Activated naive CD4-positive, alpha-beta T cell treated with anti-CD3 and anti-CD28 coated beads, Interleukin-2, amount 50 U/mL, for 16 hours (primary cell): ENCODE results near the gene CRACR2B.

Source experiments
- DNase-seq: peaks from one replicate; pipeline ENCODE4 v3.0.0-alpha.2; 2020

CRACR2B gene

DNA sequence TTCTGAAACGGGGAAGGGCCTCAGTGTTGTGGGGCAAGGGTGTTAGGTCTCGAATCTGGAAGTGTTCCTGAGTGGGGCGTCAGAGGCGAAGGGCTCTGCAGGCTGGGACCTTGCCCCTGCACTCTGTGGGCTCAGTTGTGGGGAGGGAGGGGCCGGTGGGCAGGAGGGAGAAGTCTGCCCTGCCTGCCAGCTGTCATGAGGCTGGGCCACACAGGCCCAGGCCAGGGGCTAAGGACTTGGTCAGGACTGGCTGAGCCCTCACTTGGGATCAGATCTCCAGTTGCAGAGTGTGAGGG, at the start of gene CRACR2B:
CRACR2B (plus strand) TSS at position 23 of the 296 bp plus-strand sequence. CDS start 689 bp downstream, outside the sequence.
- DNase-seq = no peak

DNA sequence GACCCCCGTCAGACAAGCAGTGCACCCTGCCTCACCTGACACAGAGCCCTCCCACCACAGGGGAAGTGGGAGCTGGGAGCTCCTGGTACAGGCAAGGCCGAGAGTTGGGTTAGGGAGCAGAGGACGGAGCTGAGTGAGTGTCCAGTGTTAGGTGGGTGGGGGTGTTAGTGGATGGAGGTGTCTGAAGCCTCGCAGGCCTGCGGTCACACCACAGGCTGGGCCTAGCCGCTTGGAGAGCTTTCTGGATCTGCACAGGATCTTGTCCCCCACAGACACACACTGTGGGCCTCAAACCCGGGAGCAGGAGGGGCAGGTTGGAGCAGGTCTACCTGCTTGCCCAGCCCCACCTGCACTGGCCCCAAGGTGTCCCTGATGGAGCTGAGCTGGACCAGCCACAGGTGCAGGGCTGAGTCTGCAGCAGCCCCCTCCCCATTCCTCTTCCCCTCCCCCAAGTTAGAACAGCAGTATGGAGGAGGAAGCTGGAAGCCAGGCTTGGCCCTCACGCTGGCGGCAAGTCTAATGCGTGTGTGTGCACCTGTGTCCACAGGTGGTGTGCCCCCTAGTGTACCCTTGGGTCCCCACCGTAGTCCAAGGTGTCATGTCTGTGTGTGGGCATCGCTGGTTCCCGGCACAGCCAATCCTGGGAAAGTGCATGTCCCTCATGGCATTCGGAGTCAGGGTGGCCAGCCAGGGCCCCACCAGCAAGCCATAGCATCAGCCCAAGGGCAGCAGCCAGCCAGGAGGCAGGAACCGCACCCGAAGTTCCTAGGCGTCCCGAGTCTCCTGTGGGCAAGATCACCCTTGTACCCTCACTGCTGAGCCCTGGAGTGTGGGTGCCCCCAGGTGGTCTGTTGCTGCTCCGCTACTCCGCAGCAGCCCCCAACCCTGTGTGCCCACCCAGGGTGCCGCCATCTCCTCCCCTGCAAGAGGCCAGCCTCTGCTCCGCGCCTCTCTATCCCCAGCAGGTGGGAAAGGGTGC, 48.5 kb upstream of the CRACR2B start:
- DNase-seq = no peak

DNA sequence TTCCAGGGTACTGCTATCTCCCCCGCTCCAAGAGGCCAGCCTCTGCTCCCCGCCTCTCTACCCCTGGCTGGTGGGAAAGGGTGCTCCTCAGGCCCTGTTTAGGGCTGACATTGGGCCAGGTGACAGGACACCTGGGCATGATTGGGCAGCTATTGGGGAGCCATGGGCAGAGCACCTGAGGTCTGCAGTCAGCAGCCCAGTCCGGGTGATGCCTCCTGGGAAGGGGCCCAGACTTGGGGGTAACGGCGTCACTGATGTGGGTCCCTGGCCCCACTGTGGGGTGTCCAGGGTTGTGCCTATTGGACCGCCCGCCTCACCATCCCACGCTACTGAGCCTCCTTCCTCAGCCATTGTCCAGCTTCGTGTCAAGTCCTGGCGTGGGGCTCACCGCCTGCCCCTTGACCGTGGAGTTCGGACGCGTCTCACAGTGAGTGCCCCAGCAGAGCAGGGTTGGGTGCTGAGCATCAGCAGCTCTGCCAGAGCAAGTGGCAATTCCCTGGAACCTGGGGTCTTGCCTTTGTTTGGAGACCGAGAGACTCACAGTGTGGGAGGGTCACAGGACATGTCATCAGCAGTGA, 47.7 kb upstream of the CRACR2B start:
- DNase-seq = no peak

DNA sequence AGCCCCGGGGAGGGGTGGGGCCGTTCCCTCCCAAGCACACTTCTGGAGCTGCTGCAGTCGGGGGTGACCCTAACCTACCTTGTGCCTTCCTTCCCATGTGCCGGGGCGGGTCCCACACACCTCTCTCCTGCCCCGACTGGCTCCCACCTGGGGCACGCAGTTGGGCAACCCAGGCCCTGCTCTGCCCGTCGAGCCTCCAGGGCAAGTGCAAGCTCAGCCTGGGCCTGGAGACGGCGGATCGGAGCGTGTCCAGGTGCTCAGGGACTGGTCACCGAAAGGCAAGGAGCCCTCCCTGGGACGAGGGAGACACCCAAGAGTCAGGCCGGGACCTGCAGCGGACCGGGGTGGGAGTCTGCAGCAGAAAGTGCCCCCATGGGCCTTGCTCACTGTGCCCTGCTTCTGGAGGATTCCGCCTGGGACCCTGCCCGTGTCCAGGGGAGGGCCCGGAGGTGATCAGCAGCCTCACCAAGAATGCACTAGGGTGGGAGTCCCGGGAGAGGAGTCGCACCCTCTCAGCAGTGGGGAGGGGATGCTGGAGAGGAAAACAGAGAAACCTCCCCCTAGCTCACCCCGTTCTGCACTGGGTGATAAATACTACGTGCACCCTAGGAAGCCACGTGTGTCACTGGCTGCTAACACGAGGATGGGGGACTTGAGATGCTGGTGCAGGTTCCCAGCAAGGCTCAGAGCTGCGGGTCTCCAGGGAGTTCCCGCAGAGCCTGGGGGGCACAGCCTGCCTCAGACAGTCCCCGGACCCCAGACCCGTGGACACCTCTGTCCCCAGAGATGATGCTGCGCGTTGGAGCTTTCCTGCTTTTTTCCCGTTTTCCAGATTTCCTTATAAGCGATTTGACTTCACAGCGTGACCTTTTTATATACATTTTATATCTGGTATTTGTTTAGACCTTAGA, 45.2 kb upstream of the CRACR2B start:
- no peak for DNase-seq

DNA sequence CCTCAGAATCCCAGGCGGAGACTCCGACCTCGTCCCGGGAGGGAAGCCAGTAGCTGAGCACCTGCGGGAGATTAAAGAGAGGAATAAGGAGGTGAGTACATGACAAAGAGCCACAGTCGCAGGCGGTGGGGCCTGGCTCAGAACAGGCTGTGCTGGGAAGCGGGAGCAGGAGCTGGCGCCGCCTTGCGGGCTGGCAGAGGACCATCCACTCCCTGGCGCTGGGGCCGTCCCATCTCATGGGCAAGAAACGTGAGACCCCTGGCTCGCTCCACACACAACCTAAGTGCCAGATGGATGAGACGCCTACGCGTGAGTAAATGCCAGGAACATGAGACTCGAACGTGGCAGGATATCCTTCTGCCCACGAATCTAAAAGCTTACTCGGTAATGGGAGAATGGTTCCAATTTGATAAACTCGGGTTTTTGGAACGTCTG, 44.1 kb upstream of the CRACR2B start:
- DNase-seq = peak; percentile 51

DNA sequence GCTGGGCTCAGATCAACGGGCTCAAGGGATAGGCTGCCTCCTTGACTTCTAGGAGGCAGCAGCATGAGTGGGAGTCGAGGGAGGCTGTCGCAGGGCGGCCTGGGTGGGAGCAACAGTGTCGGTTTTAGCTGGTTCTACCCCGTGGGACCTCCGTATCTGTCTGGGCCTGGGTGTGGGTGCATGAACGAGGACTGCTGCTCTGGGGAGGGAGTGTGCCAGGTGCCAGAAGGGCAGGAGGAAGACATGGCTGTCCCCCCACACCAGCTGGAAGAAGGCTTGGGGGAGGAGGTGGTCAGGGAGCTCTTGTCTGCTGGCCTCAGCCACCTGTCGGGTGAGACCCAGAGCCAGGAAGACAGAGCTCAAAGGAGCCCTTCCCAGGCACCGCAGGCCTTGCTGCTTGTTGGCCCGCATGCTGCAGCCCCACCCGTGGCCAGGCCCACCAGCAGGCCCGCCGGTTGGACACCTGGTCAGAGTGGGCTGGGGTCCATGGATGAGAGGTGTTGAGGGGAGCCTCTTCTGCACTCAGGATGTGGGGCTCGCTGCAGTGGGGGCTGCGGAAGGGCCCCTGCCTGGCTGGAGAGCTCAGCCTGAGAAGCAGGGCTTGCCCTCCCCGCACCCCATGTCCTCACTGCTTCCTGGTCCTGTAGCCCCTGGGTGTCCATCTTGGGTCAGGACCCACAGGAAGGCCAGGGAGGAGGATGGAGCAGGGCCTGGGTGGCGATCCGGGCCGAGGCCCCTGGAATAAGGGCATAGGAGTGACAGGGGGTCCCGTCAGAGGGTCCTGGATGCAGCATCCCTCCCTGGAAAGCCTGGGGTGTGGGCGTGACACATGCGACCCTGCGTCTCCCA, 41.3 kb upstream of the CRACR2B start:
- no peak for DNase-seq

DNA sequence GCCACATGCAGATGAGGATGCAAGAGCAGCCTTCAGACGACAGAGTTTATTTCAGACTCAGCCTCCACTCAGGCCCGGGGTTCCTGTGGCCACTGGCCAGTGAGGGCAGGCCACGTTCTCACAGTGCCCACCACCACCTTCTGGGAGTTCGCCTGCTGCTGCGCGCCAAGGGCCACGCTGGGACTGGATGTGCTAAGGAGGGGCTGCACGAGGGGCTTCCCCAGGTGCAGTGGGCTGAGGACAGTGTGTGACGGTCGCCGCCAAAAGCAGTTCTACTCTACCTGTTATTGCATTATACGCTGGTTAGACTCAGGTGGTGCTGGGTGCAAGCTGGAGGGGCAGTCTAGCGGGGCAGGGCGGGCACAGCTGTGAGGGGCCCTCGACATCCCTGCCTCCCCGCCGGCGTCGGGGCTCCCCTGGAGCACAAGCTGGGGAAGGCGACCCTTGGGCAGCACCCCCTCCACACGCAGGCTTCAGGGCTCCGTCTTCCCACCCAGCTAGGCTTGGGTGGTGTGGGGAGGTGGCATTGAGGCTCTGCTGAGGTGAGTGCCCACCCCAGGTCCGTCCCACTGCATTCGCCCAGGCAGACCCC, 40.5 kb upstream of the CRACR2B start:
- no peak for DNase-seq

DNA sequence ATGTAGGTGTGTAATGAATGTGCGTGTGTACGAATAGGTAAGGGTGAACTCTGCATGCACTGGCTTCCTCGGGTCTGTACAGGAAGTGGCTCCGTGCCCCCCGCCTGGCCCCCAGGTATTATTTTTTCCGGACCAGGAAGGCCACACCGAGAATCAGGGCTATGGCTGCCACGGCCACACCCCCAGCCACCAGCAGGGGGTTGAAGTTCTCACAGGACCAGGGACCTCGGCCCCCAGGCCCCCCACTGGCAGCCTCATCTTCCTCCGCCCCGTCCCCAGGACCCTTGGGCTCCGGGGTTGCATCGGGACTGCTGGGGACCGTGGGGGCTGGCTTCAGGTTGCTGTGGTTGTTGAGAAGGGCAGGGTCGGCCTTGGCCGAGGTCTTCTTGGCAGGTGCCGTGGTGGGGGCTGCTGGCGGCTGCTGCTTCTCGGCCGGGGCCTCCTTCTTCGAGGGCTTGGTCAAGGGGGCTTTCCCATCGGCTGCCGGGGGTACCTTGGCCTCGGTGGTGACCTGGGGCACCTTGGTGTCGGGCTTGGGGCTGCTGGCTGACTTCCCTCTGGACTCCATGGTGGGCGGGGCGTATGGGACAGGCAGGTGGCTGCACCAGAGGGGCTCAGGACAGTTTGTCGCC, 39.6 kb upstream of the CRACR2B start:
- DNase-seq = no peak

DNA sequence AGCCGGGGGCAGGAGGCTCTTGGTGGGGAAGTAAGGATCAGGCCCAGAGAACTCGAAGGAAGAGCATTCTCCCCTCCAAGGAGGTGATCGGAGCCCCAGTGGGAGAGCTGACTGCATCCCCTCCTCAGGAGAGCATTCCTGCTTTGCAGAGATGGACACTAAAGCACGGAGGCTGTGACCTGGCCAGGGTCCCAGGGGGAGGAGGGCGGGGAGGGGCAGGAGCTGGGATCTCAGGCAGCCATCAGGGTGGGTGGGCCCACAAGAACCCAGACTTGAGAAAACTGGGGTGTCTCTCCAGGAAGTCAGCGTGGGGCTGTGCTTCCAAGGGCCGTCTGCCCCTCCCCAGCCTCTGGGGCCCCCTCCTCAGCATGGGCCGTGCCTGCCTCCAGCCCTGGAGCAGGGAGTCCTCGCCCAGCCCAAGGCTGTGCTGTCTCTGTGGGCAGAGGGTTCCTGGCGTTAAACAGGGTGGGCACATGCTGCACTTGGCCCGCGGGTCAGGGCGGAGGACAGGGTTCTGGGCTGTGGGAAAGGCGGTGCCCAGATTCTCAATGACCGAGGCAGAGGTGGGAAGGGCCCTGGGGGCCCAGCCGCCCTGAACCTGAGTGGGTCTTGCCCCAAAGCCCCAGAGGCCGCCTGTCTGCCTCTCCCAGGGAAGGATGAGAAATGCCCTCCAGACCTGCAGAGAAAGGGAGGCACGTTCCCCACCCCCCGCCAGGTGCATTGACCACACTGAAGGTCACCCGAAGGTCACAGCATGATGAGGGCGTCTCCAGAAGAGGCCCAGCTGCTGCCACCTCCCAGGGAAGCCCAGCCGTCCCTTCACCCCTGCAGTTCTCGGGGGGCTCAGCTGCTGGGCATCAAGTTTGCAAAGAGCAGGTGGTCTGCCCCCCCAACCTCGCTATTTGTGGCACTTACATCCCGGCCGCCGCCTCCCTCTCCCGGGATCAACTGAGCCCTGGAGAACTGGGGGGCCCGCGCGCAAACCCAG, 38.5 kb upstream of the CRACR2B start:
- no peak for DNase-seq

DNA sequence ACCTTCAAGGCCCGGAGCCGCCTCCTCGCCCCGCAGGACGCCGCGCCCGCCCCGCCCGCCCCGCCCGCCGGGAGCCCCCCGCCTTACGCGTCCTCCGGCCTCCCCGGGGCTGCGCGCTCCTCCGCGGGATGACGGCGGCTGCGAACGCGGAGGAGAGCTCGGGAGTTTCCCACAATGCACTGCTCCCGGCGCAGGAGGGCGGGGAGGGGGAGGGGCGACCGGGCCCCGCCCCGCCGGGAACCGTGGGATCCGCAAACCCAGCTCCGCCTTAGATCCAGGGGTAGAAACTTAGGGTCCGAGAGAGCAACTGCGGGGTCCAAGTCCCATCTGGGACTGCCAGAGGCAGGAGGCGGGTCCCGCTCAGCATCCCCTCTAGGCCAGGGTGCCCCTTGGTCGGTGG, 37.8 kb upstream of the CRACR2B start, which contains the start of gene CEND1:
CEND1 (minus strand) TSS at position 148 of the 400 bp plus-strand sequence. CDS start 1,514 bp downstream, outside the sequence.
- peak; percentile 43 for DNase-seq

DNA sequence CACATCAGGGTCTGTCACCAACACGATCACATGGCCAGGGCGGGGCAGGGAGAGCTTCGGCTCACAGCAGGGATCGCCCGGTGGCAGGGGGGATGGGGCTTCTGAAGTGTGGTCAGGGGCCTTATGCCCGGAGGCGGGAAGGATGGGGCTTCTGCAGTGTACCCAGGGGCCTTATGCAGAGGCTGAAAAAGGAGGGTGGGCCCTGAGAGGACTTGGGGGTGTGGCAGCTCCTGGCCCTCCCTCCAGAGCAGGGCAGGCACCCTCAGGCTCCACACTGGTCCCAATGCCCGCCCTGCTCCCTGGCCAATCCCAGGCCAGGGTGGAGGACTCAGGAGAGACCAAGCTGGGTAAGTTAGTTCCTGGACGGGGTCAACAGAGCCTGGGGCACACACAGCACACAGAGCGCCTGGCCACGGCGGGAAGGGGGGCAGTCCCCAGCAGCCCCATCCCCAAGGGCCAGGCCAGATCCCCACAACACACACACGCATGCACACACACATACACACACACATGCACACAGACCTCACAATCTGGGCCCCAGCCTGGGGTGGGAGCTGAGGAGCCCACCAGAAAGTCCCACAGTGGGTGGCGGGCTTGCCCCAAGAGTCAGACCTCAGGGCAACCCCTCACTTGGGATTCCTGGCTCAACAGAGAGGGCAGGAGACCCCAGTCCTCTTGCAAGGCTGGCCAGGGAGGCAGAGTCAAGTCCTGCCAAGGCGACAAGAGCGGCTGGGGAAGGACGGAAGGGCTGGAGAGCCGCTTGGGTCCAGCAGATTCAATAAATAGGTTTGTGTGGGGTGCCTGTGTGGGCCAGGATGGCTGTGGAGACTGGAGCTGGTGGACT, 36.8 kb upstream of the CRACR2B start:
- no peak for DNase-seq

DNA sequence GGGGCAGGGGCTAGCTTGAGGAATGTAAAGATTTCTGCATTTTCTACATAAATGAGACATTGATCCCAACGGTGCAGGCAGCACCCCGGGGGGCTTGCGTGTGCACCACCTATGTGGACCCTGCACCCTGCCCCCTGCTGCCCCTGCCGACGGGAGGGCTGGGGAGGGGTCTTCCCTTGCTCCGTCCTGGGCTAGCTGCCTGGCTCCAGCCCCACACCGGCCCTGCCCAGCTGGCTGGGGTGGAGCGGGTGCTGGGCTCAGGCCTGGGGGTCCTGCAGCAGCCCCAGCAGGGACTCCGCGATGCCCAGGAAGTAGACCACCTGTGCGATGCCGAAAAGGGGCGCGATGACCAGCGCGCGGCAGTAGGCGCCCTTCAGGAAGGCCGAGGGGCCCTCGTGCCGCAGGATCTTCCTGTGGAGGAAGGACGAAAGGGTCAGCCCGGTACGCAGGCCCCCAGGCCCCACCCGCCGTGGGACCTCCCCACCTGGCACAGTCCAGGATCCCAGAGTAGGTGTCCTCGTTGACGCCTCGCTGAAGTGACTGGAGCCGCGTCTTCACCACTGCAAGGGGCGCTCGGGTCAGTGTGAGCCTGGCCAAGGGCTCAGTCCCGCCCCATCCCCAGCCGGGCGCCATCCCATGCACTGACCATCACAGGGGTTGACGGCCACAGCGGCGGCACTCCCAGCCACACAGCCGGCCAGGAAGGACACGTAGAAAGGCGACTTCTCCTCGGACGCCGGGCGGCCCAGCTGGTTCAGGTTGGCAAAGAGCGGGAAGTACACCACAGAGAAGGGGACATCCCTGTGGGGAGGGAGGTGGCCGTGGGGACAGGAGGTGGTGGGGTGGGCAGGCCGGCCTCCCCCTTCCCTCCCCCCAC, 35.8 kb upstream of the CRACR2B start:
- DNase-seq = no peak

DNA sequence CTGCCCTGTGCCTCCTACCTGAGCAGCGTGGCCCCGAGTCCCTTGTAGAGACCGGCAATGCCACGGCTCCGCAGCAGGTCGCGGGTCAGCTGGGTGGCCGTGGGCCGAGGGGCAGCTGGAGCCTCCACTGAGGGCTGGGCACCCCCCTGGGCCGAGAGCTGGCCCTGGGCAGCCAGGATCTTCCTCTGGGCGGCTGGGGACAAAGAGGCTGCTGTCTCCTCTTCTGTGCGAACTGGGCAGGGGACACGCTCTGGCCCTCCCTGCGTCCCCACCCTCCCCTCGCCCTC, 35.2 kb upstream of the CRACR2B start:
- DNase-seq = no peak

DNA sequence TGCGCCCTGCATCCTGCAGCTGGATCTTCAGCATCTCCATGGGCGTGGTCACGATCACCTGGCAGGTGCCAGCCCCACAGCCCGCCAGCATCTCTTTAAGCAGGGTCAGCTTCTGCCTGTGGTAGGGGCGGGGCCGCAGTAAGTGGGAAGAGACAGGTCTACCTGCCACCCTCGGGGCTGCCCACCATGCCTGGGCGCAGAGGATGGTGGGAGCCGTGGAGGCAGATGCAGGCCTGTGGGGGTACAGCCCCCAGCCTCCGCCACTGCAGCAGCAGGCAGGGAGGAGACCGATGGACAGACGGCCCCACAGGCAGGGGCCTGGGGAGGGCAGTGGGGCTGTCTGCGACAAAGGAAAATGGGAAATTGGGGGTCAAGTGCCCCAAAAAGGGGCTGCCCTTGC, 34.8 kb upstream of the CRACR2B start:
- DNase-seq = no peak

DNA sequence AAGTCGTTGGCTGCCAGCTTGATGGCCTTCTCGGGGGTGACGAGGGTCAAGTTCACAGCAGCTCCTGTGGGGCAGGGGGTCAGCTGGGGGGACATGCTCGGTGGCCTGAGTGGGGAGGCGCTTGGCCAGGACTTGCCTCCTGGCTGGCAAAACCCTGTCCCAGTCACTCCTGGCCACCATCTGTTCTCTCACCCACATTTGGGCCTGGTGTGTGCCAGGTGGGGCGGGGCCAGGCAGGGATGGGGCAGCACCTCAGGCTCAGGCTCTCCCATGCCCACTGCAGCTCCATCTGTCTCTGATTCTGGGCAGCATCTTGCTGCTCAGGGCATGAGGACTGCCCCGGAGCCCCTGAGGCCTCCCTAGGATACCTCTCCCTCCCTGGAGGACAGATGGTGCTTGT, 34.2 kb upstream of the CRACR2B start:
- DNase-seq = no peak

DNA sequence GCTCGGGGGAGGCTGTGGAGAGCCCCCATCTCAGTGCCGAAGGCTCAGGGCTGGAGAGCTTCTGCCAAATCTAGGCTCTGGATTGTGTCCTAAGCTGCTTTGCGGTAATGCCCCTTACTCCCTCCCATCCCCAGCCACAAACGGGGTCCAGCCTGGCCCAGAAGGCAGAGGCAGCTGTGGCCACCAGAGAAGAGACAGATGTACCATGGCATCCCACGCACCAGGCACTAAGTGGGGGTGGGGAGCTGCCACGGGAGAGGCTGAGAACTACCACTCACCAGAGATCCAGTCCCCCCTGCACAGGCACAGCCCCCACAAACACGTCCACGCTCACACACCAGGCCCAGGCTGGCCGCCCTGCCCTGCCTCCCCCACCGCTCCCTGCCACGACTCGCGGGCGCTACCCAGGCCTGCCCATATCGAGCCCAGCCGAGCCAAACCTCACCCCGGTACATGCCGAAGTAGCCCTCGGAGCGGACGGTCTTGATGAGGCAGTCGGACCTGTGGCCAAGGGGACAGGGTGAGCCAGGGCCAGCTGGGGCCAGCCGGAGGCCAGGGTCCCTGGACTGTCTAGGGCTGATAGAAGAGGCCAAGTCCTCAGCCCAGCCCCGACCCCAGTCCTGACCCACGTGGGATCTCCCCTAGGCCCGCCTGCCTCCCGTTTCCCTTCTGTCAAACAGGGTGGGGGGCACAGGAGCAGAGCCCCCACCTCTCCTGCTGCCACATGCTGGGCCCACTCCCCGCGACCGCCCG, 33.5 kb upstream of the CRACR2B start:
- no peak for DNase-seq
